Type B pancreatic cell (in vitro differentiated cells): ENCODE measurements around the gene CDH5. TPM values are rescaled to one million over a fixed set of nuclear protein-coding genes. Genes with fewer than 3 reads are reported as not detected.

Experiments
- DNase-seq: peaks from one replicate; pipeline ENCODE4 v3.0.0; 2021; ENCODE audit warnings: mixed read lengths; ENCODE audit not compliant: unreplicated experiment; ENCODE audit errors: extremely low spot score
- H3K27ac Mint-ChIP-seq: 2 replicates; pipeline ENCODE4 v1.8.0; 2021; ENCODE audit warnings: mild to moderate bottlenecking, mixed read lengths
- H3K27me3 Mint-ChIP-seq: 2 replicates; pipeline ENCODE4 v1.8.0; 2021; ENCODE audit warnings: mixed read lengths
- H3K36me3 Mint-ChIP-seq: 2 replicates; pipeline ENCODE4 v1.8.0; 2021; ENCODE audit warnings: mixed read lengths
- H3K4me1 Mint-ChIP-seq: one replicate; pipeline ENCODE4 v1.8.0; 2021; ENCODE audit warnings: mixed read lengths; ENCODE audit not compliant: unreplicated experiment
- H3K4me3 Mint-ChIP-seq: 2 replicates; pipeline ENCODE4 v1.8.0; 2021; ENCODE audit warnings: mild to moderate bottlenecking, mixed read lengths
- H3K9me3 Mint-ChIP-seq: 2 replicates; pipeline ENCODE4 v1.8.0; 2021; ENCODE audit warnings: mixed read lengths
- long read RNA-seq: library from polyadenylated mRNA; unstranded; transcript quantifications from one replicate; pipeline ENCODE4 v2.0.0, GENCODE V29; 2020
- total RNA-seq: library from RNA; stranded (reverse); gene quantifications from 2 replicates; pipeline ENCODE4 v1.2.1, GENCODE V29; 2021; ENCODE audit warnings: low replicate concordance
- TF ChIP-seq, protein P1 (sequence below): fragments of 200-600 bp; sonication (generic); conservative IDR thresholded peaks from 2 replicates; pipeline ENCODE4 v1.5.0; 2021; ENCODE audit warnings: antibody characterized with exemption, mild to moderate bottlenecking

Gene CDH5
- total RNA-seq: 0.40 and 0.46 TPM in 2 replicates
- long read RNA-seq, partial matches to known transcripts: 0 of 1 reads
- long read RNA-seq, other reads (novel, unspliced or antisense): 0 of 1 reads

DNA sequence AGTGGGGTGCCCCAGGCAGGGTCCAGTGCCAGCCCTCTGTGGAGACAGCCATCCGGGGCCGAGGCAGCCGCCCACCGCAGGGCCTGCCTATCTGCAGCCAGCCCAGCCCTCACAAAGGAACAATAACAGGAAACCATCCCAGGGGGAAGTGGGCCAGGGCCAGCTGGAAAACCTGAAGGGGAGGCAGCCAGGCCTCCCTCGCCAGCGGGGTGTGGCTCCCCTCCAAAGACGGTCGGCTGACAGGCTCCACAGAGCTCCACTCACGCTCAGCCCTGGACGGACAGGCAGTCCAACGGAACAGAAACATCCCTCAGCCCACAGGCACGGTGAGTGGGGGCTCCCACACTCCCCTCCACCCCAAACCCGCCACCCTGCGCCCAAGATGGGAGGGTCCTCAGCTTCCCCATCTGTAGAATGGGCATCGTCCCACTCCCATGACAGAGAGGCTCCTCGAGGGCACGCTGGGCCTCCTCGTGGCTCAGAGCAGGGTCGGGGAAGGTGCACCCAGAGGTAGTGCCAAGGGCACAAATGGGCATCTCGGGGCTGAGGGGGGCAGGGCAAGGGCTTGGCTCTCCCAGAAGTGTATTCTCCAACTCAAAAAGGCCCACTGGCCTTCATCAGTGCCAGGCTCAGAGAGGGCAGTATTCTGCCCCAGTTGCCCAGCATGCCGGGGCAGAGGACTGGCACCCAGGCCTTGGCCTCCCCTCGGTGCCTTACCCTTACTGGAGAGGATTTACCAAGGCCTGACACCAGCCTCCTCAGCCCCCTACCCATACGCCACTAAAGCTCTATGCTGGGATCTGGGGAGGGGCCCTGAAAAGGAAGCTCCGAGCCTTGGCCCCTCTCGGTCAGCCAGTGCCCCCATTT lies at the start of gene CDH5:
TSS of gene CDH5 (plus strand) at position 259 of the 867 bp plus-strand sequence. CDS start 12,647 bp downstream, outside the sequence.
- Mint-ChIP-seq H3K9me3 (no peaks in the 10 kb centered on the region), H3K4me1 (peaks cover 24% of the 10 kb centered on the region), H3K36me3 (no peaks in the 10 kb centered on the region), H3K27me3 (peaks cover 23% of the 10 kb centered on the region), H3K27ac (no peak within 1 kb of the TSS), H3K4me3 (no peak within 1 kb of the TSS)
- TF ChIP-seq, protein P1, sequence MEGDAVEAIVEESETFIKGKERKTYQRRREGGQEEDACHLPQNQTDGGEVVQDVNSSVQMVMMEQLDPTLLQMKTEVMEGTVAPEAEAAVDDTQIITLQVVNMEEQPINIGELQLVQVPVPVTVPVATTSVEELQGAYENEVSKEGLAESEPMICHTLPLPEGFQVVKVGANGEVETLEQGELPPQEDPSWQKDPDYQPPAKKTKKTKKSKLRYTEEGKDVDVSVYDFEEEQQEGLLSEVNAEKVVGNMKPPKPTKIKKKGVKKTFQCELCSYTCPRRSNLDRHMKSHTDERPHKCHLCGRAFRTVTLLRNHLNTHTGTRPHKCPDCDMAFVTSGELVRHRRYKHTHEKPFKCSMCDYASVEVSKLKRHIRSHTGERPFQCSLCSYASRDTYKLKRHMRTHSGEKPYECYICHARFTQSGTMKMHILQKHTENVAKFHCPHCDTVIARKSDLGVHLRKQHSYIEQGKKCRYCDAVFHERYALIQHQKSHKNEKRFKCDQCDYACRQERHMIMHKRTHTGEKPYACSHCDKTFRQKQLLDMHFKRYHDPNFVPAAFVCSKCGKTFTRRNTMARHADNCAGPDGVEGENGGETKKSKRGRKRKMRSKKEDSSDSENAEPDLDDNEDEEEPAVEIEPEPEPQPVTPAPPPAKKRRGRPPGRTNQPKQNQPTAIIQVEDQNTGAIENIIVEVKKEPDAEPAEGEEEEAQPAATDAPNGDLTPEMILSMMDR: no peak
- DNase-seq: no peak

GRCh38 chr16:66318505-66318904 lies 48.0 kb upstream of the CDH5 start:
- H3K4me1 Mint-ChIP-seq: peaks cover 7% of the 10 kb centered on the region
- H3K9me3 Mint-ChIP-seq: no peaks in the 10 kb centered on the region
- H3K27me3 Mint-ChIP-seq: peaks cover 26% of the 10 kb centered on the region
- no peak overlapping the region for H3K27ac Mint-ChIP-seq
- no peaks in the 10 kb centered on the region for H3K36me3 Mint-ChIP-seq
- TF ChIP-seq, protein P1: no peak
- no peak for DNase-seq
- no peak overlapping the region for H3K4me3 Mint-ChIP-seq

DNA sequence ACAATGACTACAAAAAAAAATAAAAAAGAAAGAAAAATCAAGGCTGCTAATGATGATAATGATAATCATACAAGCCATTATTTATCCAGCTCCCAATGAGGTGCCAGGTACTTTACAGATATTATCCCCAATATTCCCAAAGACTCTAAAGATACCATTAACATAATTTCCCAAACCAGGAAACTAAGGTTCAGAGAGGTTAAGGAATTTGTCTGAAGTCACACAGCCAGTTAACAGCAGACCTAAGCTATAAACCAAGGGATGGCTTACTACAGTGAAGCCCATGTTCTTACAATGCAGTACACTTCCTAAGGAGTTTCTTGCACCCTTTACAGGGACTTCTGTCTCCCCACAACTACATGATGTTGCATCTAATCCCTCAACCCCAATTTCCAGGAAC lies 45.7 kb upstream of the CDH5 start:
- peaks cover 21% of the 10 kb centered on the region for H3K27me3 Mint-ChIP-seq
- no peaks in the 10 kb centered on the region for H3K36me3 Mint-ChIP-seq
- H3K9me3 Mint-ChIP-seq: no peaks in the 10 kb centered on the region
- H3K27ac Mint-ChIP-seq: no peak overlapping the region
- no peak for DNase-seq
- TF ChIP-seq, protein P1: no peak
- peaks cover 4% of the 10 kb centered on the region for H3K4me1 Mint-ChIP-seq
- no peak overlapping the region for H3K4me3 Mint-ChIP-seq

DNA sequence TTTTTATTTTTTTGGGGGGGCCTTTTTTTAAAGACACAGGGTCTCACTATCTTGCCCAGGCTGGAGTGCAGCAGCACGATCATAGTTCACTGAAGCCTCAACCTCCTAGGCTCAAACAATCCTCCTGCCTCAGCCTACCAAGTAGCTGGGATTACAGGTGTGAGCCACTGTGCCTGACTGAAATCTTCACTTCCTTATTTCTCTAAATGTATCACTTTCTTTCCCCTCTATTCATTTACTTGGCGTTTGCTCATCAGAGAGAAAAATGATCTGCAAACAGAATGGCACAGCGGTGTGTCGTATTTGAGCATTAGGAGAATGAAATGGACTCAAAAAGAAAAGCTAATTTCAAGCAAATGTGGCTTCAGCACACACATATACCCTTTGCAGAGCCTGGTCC lies 44.3 kb upstream of the CDH5 start:
- Mint-ChIP-seq H3K27ac (no peak overlapping the region), H3K27me3 (peaks cover 17% of the 10 kb centered on the region)
- no peak for DNase-seq

GRCh38 chr16:66324815-66325515 lies 41.5 kb upstream of the CDH5 start:
- TF ChIP-seq, protein P1: peak; percentile 51
- no peak overlapping the region for H3K27ac Mint-ChIP-seq
- H3K36me3 Mint-ChIP-seq: no peaks in the 10 kb centered on the region
- no peak overlapping the region for H3K4me3 Mint-ChIP-seq
- peaks cover 19% of the 10 kb centered on the region for H3K4me1 Mint-ChIP-seq
- peaks cover 14% of the 10 kb centered on the region for H3K27me3 Mint-ChIP-seq
- no peaks in the 10 kb centered on the region for H3K9me3 Mint-ChIP-seq
- DNase-seq: no peak

More for the DNA sequence above, 44.3 kb upstream of the CDH5 start:
- H3K4me1 Mint-ChIP-seq: peaks cover 16% of the 10 kb centered on the region
- no peak overlapping the region for H3K4me3 Mint-ChIP-seq
- TF ChIP-seq, protein P1: no peak
- no peaks in the 10 kb centered on the region for H3K36me3 Mint-ChIP-seq
- H3K9me3 Mint-ChIP-seq: no peaks in the 10 kb centered on the region
